Measurements from ENCODE around the gene EN1. TPM values are rescaled to one million over a fixed set of nuclear protein-coding genes. Genes with fewer than 3 reads are reported as not detected.

The EN1 gene
- total RNA-seq, 1 donor from 2014 or later, result not detected

- Mint-ChIP-seq H3K4me1 (ENCODE audit: low read depth) (peaks cover 12% of the 10 kb centered on the region), H3K27me3 (ENCODE audit: low read depth) (peaks cover 79% of the 10 kb centered on the region), H3K4me3 (ENCODE audit: unreplicated experiment) (no peak overlapping the region), H3K36me3 (ENCODE audit: low read depth) (no peaks in the 10 kb centered on the region), H3K27ac (ENCODE audit: unreplicated experiment) (no peak overlapping the region), H3K9me3 (ENCODE audit: low read depth) (no peaks in the 10 kb centered on the region)
- no peak for TF ChIP-seq CTCF (IDR thresholded peaks at IDR 0.05)
- no peak for DNase-seq (ENCODE audit: low spot score)
Observed at GRCh38 chr2:118833716-118834439, 13.6 kb downstream of the EN1 start.

- Mint-ChIP-seq H3K4me3 (ENCODE audit: unreplicated experiment) (no peak overlapping the region), H3K27me3 (ENCODE audit: low read depth) (peaks cover 70% of the 10 kb centered on the region), H3K36me3 (ENCODE audit: low read depth) (no peaks in the 10 kb centered on the region), H3K9me3 (ENCODE audit: low read depth) (no peaks in the 10 kb centered on the region), H3K4me1 (ENCODE audit: low read depth) (peaks cover 12% of the 10 kb centered on the region), H3K27ac (ENCODE audit: unreplicated experiment) (no peak overlapping the region)
- no peak for TF ChIP-seq CTCF (IDR thresholded peaks at IDR 0.05)
- no peak for DNase-seq (ENCODE audit: low spot score)
Observed at GRCh38 chr2:118832791-118833715, 14.4 kb downstream of the EN1 start.

- Mint-ChIP-seq H3K4me1 (ENCODE audit: low read depth) (peaks cover 12% of the 10 kb centered on the region), H3K9me3 (ENCODE audit: low read depth) (no peaks in the 10 kb centered on the region), H3K27me3 (ENCODE audit: low read depth) (peaks cover 63% of the 10 kb centered on the region), H3K36me3 (ENCODE audit: low read depth) (no peaks in the 10 kb centered on the region), H3K27ac (ENCODE audit: unreplicated experiment) (no peak overlapping the region), H3K4me3 (ENCODE audit: unreplicated experiment) (no peak overlapping the region)
- TF ChIP-seq CTCF (IDR thresholded peaks at IDR 0.05), result no peak
- DNase-seq (ENCODE audit: low spot score), result no peak
Observed at GRCh38 chr2:118832071-118832790, 15.2 kb downstream of the EN1 start.

- H3K4me1 Mint-ChIP-seq (ENCODE audit: low read depth), result peaks cover 7% of the 10 kb centered on the region
Observed at GRCh38 chr2:118830881-118831280, 16.6 kb downstream of the EN1 start.

More at GRCh38 chr2:118830881-118831280, 16.6 kb downstream of the EN1 start:
- no peak overlapping the region for H3K4me3 Mint-ChIP-seq (ENCODE audit: unreplicated experiment)
- H3K9me3 Mint-ChIP-seq (ENCODE audit: low read depth), result no peaks in the 10 kb centered on the region
- peaks cover 53% of the 10 kb centered on the region for H3K27me3 Mint-ChIP-seq (ENCODE audit: low read depth)
- DNase-seq (ENCODE audit: low spot score), result no peak
- TF ChIP-seq CTCF (IDR thresholded peaks at IDR 0.05), result no peak
- H3K27ac Mint-ChIP-seq (ENCODE audit: unreplicated experiment), result no peak overlapping the region
- H3K36me3 Mint-ChIP-seq (ENCODE audit: low read depth), result no peaks in the 10 kb centered on the region
